Erythroblast (primary cell): Measurements from ENCODE around the gene FOXI1.

Source experiments
- GATA1 ChIP-seq: IDR thresholded peaks from 2 replicates; pipeline ENCODE4 v1.6.1; 2011; ENCODE audit warnings: low read depth, mild to moderate bottlenecking, control low read depth, low read length, moderate library complexity
- POLR2A ChIP-seq: IDR thresholded peaks from 2 replicates; pipeline ENCODE4 v1.6.1; 2011; ENCODE audit warnings: mild to moderate bottlenecking, low read length

GRCh38 chr5:170114271-170114670 is 8.6 kb downstream of the FOXI1 start:
- TF ChIP-seq POLR2A (no peak), GATA1 (no peak)
